ENCODE data around the gene NPHP4. TPM values are rescaled to one million over a fixed set of nuclear protein-coding genes. Genes with fewer than 3 reads are reported as not detected.

The NPHP4 gene
- 7.7 TPM for polyA plus RNA-seq (2013, experiment 1 of 2; ENCODE audit: insufficient read length)
- 7.3 TPM for polyA plus RNA-seq (2013, experiment 2 of 2; ENCODE audit: insufficient read length)

DNA sequence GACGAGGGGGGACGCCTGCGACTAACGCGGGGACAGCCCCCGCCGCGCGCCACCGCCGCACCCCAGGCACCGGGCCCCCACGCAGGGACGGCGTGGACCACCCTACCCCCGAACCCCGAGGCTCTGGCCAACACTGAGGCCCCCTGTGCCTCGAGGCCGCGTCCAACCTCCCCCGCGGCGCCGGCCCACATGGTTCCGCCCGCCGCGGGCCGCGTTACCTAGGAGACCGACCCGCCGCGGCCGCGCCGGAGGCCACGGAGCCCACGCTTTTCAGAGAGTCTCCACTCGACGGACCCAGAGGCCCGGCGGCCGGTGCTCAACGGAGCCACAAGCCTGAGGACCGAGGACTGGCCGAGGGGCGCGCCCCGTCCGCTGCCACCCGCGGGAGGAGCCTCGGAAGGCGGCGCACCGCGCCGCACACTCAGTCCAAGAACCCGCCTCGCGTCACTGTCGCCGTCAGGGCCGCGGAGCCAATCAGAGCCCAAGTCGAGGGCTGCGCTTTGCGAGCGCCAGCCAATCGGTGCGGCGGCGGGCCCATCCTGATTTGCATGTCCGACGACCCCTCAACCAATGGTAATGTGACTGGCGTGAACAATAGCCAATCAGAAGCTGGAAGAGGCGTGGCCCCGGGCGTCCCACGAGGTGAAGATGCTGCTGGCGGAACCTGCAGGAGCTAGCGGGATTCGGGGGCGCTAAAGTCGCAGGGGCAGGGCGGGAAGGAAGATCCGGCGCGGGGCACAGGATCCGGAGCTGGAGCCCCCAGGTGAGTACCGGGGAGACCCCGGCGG lies at the start of gene NPHP4:
Gene NPHP4, minus strand, starts transcription at position 400 of the 788 bp plus-strand sequence. CDS start 6,136 bp downstream, outside the sequence.
- DNase-seq = peak; percentile 100

- no peak for DNase-seq
Measured at GRCh38 chr1:6041432-6042062, 49.3 kb upstream of the NPHP4 start.

GRCh38 chr1:6040861-6041415 lies 48.7 kb upstream of the NPHP4 start:
- no peak for DNase-seq

- no peak for DNase-seq
Measured at GRCh38 chr1:6040444-6040843, 48.2 kb upstream of the NPHP4 start.

DNA sequence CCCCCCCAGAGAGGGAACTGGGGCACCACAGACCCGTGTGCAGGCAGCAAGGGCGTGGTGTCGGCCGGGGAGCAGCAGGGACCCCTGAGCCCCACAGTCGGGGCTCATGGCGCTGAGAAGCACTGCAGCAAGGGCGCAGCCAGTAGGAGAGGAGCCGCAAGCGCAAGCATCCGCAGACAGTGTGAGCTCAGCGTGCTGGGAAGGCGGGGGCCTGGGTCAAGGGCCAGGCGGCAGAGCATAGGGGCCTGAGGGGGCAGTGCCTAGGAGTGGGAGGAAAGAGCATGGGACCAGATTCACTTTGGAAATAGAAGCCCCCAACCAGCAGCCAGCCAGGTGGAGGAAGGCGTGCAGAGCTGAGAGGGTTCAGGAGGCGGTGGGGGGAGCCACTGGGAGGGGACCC lies 46.8 kb upstream of the NPHP4 start:
- no peak for DNase-seq

DNA sequence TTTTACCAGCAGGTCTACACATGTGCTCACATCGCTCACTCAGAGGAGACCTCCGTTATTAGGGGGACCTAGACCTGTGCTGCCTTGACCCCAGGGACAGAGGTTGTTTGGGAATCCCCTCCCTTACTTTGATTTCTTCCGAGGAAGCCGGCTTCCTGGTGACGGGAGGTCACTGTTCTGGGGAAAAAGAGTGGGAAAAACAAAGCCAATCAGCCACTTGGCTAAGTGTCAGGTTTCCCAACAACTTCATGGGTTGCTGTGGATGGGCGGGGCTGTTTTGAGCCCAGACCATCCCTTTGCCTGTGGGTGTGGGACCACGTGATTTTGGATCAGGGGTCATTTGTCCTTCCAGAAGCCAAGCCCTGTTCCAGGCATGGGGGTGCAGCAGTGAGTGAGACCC lies 46.4 kb upstream of the NPHP4 start:
- DNase-seq = no peak

GRCh38 chr1:6037338-6037762 lies 45.1 kb upstream of the NPHP4 start:
- DNase-seq = peak; percentile 89

- no peak for DNase-seq
Measured at GRCh38 chr1:6035719-6036118, 43.5 kb upstream of the NPHP4 start.

DNA sequence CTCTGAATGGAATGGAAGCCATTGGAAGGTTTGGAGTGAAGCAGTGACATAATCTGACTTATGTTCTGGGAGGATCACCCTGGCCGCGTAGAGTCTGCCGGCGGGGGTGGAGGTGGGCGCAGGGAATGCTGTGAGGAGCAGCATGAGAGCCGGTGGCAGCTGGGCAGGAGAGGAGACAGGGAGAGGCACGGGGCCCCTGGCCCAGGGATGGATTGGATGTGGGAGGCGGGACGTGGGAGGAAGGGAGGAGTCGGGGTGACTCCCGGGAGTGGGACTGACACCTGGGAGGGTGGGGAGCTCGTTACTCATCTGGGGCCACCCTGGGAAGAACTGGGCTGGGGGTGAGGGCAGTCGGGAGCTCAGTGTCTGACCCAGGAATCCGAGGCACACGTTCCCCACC lies 43.1 kb upstream of the NPHP4 start:
- DNase-seq = no peak

- DNase-seq = no peak
Measured at GRCh38 chr1:6034750-6035096, 42.5 kb upstream of the NPHP4 start.

- DNase-seq = no peak
Measured at GRCh38 chr1:6033986-6034749, 41.9 kb upstream of the NPHP4 start.

- no peak for DNase-seq
Measured at GRCh38 chr1:6033124-6033523, 40.9 kb upstream of the NPHP4 start.

DNA sequence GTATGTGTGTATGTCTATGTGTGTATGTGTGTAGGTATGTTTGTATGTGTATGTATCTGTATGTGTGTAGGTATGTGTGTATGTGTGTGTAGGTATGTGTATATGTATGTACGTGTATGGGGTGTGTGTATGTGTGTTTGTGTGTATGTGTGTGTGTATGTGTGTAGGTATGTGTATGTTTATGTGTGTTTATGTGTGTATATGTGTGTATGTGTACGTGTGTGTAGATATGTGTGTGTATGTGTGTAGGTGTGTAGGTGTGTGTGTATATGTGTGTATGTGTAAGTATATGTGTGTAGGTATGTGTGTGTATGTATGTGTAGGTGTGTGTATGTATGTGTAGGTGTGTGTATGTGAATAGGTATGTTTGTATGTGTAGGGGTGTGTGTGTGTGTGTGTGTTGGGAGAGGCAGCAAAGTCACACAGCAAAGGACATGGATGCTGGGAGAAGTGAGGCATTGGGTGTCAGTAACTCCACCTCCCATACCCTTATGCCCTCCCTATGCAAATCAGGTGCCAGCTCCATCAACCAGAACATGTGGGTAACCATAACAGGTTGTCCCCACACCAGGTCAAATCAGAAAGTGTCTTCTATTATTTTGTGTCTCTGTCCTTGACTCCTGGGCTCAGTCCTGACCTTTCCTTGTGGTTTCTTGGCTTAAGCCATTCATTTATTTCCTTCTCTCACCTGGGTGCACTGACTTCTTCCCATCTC lies 38.5 kb upstream of the NPHP4 start:
- no peak for DNase-seq

DNA sequence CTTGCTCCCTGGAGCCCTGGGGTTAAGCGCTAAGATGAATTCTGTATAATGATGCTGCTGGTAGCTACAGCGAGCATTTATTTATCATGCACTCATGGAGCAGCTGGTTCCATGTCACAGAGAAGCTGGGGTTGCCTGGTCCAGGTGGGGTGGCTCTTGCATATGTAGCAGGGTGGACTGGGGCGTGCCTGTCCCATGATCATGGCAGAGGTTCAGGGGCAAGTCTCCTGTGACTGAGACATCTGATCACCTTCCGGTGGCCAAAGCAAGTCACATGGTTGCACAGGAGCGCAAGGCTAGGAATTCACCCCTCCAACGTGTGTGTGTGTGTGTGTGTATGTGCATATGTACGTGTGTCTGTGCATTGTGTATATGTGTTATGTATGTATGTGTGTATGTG lies 37.9 kb upstream of the NPHP4 start:
- DNase-seq = no peak

DNA sequence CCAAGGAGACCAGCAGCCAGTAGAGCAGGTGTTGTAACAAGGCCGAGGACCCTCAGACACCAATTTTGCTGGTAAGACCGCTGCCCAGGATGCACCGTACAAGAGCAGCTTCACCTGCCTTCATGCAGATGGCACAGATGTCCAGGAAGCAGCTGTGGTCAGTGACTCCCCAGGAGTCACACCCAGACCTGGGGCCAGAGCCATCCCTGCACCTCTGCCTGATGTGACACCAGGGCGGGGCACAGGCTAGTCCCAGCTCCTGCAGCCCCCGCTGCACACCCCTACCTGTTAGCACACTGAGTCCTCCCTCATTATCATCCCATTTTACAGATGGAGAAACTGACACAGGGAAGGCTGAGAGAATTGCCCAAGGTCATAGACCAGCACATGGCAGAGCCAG lies 37.1 kb upstream of the NPHP4 start:
- DNase-seq = no peak

DNA sequence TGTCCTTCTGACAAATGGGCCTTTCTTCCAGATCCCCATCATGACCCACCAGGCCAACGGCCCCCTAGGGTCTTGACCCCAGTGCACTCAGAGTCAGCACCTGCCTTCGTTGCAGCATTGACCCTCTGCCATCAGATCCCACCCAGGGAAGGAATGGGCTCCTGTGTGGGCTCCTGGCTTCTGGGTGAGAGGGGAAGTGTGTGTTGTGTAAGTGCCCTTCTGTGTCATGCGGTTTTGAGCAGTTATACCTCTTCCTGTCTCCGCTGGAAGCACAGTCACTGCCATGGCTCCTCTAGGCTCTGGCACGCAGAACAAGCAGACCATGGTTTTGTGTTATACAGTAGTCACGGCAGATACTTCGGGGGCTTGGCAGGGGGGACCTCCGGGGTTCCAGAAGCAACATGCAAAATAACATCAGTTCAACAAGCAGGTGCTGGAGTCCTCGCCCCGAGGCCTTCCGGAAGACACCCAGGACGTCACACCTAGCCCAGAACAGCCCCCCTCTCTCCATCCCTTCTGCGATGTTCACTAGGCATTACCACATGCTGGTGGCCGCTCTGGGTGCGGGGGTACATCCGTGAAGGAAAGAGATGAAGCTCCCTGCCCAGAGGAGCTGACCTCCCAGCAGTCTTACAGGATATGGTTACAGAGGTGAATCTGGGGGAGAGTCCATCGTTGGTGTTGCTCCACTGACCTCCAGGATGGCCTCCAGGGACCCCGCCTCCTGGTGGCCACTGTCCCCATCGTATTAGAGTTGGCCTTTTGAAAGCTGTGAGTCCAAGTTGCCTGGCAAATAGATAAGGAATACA lies 36.0 kb upstream of the NPHP4 start:
- DNase-seq = no peak

GRCh38 chr1:6027591-6027990 lies 35.4 kb upstream of the NPHP4 start:
- no peak for DNase-seq

DNA sequence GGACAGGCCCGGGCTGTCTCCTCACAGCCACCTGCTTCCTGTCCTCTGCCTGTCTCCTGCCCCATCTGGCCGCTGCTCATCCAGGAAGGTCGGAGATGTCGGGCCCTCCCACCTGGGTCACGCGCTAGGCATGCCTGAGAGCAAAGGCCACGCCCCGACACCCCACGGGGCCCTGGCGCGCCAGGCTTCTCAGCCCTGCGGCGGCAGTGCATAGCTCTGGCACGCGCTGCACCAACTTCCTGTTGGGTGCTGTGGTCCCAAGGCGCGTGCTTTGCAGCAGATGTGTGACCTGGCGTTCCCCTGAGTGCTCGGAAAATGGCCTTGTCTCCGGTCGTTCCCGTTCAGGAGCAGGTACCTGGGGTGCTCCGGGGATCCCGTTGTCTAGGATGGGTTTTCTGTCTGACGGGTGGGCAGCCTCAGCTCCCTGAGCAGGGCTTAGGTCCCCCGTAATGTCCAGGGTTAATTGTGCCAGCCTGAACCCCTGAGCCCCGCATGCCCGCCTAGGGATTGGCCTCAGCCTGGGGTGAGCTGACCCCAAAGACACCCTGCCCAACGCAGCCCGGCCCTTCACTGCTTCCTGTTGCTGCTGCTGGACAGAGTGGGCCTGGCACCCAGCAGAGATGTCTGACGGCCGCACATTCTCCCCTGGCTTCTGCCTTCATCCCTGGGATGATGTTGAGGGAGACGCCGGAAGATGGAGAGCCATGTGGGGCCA lies 34.0 kb upstream of the NPHP4 start:
- peak; percentile 66 for DNase-seq

DNA sequence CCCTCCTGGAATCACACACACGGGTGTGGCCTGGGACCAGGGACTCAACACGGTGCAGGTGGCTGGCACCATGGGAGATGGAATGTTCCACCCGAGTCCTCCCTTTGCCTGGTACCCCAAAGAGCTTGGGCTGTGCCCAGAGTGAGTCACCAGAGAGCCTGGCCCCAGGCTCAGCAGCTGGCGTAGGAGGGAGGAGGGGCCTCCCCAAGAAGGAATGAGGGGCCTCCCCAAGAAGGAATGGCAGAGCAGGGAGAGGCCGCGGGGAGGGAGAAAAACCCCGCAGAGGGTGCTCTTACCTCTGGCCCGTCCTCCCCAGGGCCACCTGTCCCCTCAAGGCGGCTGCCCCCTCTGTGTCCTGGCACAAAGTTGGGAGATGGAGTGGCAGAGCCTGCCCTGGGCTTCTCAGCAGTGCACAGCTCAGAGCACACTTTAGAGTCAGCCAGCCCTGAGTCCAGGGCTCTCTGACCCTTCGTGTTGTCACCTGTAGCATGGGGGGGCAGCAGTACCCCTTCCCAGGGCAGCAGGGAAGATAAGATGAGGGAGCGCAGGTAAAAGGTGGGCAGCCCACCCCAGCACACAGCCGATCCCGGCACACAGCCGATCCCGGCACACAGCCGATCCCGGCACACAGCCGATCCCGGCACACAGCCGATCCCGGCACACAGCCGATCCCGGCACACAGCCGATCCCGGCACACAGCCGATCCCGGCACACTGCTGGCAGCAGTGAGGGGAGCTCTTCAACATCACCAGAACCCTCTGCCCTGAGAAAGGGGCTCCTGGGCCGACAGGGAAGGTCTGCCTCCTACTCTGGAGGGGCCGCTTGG lies 33.3 kb upstream of the NPHP4 start:
- no peak for DNase-seq

DNA sequence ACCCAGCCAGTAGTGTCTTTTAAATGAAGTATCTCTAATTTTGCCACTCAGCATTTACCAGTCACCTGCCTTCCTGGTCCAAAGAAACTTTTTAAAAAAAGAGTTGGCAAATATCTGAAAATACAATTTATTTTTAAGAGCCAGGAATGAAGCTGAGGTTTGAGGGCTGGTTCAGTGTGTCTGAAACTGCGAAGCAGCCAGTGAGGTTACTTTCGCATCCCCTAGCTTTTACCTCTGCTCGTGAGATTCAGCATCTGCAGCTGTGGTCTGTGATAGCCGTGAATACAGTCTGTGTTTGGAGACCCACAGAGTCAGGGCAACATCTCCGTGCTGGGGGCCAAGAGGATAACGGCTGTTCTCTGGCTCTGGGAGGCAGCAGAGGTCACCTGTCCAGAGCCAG lies 32.2 kb upstream of the NPHP4 start:
- DNase-seq = no peak
